Measurements from ENCODE around the gene KIF16B. TPM values are rescaled to one million over a fixed set of nuclear protein-coding genes. Genes with fewer than 3 reads are reported as not detected.

Gene KIF16B
- total RNA-seq, 1 donor from 2014 or later, result 21.6 TPM

DNA sequence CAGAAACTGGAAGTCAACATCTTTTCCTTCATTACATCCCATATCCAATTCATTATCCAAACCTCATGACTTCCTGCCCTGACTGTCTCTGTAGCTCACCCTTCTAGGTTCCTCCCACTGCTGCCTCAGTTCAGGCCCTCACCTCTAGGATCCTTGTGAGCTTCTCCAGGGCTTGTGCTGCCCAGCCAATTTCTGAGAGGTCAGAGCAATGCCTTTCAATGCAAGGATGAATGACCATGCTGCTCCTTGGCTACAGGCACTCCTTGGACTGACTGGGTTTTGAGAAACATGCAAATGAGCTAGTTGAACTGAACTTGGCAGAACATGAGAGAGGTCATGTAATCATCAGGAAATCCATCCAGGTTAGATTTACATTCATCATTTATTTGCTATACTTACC is 173.4 kb downstream of the KIF16B start:
- no peak for DNase-seq (ENCODE audit: low spot score)

DNA sequence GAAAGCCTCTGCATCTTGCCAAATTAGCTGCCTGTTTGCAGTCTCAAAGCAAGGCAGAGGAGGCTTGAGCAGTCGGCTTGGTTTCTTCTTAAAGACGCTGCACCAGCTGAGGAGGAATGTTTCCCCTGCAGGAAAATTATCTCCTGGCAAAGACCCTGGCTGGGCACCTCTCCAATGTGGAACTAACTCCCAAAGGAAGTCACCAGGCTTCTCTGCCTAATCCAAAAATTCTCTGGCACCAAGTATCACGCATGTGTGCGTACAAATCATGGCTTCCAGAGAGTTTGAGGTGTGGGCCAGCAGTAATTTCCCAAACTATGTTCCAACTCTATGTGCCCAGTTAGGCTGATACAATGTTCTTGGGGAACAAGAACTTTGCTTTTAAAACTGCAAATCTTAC is 176.2 kb downstream of the KIF16B start:
- peak; percentile 64 for DNase-seq (ENCODE audit: low spot score)

DNA sequence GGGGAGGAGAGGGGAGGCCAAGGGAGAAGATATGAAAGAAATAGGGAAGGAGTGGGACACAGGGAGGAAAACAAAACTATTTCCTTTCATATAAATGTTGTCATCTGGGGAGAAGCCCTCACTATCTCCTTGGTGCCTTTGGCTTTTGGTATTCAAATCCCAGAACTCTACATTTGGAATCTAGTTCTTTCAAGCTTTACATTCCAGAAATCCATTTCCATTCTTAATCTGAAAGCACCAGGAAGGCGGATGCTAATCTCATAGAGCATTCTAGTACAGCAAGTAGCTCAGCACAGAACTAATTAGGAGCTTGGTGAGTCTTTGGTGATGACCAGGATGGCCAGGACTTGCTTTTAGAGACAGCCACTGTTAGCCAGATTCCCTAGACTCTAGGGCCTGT is 177.9 kb downstream of the KIF16B start:
- no peak for DNase-seq (ENCODE audit: low spot score)

DNA sequence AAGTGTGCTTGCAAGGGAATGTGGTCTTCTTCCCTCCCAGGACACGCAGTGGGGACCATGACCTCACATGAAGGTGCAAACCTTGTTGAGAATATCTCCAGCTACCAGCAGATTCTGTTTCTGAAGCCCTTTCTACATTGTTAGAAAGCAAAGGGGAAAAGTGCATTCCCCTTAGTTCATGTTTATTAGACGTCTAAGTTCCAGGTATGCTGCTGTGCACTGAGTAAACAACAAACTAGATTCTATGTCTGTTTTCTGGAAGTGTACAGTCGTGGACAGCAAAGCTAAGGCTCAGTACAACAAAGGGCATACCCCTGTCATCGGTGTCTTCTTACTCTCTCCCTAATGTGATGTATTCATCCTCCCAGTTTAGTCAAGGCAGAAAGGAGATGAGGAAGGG is 178.5 kb downstream of the KIF16B start:
- DNase-seq (ENCODE audit: low spot score), result no peak

DNA sequence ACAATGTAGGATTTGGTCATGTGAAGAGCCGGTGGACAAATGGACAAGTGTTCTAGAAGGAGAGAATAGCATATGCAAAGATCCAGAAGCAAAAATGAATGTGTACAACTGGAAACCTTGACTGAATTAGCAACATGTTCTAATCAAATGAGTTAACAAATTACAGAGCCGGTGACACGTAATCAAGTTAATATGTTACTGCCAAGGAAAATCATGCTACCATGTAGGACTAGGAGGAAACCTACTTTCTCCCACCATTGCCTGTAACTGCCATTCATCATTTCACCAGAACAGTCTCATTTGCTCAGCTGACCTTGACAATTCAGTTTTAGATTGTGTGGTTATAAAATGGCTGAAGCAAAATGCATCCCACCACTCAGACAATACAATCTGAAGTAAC is 179.4 kb downstream of the KIF16B start:
- DNase-seq (ENCODE audit: low spot score), result no peak

DNA sequence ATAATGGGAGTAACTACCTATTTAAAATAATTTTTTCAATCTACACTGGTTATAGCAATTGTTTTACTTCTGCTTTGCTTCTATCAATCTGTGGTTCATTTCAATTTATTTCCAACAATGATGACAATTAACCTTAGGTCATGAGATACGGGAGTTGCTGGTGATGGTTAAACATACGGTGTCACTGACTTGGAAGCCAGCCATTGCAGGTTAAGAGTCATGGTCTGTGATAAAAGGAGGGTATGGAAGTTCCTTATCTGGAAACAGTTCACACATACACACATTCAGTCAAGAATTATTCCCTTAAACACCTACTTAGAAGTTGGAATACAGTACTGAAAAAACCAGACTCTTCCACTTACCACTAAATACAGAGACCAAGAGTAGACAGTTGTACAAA is 180.0 kb downstream of the KIF16B start:
- DNase-seq (ENCODE audit: low spot score), result peak; percentile 59

DNA sequence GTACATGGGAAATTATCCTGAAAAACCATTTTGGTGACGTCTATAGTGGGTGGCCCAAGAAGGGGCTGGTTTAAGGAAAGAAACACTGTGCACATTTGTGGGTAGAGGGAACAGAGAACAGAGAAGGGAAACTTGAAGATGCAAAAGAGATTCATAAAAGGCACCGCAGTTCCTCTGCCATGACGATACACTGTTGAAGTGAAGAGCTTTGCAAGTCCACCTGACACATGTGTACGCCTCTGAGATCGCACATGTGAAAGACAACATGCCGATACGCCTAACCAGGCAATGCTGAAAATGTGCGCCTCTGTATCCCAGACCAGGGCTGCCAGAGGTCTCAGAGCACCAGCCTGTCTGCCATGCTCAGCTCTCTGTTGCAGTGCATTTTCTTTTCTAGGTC is 180.9 kb downstream of the KIF16B start:
- no peak for DNase-seq (ENCODE audit: low spot score)

DNA sequence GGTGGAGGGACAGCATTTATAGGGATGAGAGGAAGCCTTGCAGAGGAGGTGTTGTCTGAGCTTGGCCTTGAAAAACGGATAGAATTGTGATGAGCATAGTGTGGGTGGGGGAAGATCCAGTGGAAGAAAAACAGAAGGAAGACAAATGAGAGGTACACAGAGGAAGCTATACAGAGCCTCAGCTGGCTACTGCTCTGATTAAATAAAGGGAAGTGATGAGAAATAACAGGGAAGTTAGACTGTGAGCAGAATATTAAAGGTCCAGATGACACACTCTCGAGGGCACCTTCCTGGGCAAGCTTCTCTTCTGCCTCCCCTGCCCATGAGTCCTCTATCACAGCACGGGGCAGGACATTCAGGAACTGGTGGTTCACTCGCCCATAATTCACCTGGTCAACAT is 182.3 kb downstream of the KIF16B start:
- DNase-seq (ENCODE audit: low spot score), result no peak

DNA sequence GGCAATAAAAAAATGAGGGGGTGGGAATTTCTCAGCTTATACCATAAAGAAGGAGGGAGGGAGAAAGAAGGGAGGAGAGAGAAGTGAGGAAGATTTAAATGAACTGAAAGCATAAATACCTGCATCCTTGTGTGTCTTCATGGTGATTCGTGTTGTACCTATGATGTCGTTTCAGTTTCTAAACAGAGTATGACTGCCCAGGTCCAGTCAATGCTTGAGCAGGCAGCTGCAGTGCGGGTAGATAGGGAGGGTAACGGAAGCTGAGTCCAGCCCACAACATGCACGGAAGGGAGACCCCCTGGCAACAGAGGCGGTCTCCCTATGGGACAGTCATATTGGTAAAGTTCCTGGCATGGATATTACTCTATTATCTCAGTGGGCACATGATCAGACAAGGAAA is 184.5 kb downstream of the KIF16B start:
- no peak for DNase-seq (ENCODE audit: low spot score)

DNA sequence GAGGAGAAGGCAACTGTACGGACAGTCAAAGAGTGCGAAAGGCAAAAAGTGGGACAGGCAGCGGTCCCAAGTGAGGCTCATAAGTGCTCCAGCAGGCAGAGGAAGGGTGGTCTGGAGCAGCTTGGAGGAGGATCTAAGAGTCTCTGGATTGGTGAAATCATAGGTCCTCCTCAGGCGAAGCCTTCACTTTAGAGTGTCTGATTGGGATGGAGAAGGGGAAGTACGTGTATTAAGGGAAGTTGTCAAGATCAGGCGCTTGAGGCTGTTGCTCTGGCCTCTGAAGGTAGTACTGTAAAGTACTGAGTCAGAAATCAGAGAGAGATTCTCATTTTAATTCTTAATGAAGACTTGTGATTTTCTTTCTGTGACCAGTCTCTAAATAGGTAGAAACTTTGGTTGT is 185.6 kb downstream of the KIF16B start:
- no peak for DNase-seq (ENCODE audit: low spot score)

DNA sequence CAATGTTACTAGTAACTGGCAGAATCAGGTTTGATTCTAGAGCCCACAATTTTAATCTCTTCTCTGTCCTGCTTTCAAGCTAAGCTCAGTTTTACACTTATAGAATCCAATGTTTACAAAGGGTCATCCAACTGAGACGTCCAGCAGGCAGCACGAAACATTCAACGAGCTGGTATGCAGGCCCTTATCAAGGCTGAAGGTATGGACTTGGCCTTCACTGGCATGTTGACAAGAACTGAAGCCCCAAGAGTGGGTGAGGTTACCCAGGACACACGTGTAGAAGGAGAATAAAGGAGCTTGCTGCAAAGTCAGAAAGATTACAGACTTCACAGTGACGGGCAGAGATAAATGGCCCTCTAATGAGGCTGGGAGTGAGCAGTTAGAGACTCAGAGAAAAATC is 187.4 kb downstream of the KIF16B start:
- no peak for DNase-seq (ENCODE audit: low spot score)

DNA sequence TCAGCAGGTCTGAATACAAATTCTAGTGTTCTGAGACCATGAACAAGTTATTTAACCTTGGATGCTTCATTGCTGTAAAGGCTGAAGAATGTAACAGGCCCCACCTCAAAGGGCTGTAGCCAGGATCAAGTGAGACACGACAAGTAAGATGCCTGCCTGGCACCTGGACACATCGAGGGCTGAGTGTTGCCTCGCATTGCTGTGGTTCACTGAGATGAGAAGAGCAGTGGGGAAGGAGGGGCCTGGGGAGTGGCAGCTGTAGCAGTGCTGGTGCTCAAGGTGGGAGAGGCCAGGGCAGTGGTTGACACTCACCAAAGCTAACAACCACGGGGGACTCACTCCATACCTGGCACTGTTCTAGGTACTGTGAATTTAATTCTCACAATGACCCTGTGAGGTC is 187.8 kb downstream of the KIF16B start:
- DNase-seq (ENCODE audit: low spot score), result no peak

DNA sequence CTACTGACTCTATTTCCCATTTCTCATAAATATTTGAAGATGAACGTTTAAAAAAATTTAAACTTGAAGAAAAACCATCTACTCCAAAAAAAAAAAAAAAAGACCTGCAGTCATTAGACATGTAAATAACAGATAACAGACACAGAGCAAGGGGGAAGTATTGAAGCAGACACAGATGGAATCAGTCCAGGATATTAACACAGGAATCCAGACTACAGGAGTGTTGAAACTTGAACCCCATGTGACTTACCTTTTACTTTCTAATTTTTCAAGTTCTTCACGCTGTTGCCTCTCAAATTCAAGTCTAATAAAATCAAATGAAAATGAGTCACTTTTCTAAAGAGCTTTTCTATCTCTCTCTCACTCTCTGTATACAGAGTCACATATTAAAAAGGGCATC is 191.8 kb downstream of the KIF16B start:
- DNase-seq (ENCODE audit: low spot score), result no peak

DNA sequence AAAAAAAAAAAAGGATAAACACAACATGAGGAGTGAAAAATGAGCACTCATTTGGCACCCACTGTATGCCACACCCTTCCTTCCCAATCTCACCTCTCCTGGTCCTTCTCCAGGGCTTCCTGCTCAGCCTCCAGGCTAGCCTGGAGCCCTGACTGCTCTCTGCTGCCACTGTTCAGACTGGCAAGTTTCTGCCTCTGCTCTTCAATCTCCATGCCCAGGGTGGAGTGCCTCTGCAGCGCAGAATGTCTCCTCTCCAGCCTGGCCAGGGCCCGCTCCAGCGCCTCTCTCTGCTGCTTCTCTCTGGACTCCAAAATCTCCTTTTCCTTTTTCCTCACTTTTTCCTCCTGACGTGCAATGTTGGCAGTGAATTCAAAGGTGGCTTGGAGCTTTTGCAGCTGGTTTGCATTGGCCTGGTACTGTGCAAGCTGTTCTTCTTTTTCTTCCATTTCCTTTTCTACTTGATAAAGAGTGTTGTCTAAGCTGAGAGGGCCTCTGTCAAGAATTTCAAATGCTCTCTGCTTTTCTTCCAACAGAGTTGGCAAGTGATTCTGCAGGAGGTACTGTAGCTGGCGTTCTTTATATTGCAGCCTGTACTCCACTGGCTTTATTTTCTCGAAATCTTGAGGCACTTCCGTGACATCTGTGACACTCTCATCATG is 194.4 kb downstream of the KIF16B start:
- DNase-seq (ENCODE audit: low spot score), result no peak

DNA sequence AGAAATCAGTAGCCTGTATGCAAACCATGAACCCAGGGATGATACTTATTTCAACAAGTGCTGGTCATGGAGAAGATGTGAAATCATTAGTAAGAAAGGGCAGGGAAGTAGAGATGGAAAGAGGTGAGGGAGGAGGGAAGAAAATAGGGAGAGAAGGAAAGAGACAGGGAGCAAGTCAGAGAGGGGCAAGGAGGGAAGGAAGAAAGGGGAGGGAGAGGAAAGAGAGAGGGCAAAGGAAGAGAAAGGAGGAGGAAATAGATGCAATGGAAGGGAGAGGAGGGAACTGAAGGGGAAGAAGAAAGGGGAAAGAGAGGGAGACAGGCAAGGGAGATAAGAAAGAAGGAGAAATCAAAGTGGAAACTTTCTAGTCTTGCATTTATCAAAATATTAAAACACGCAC is 195.1 kb downstream of the KIF16B start:
- DNase-seq (ENCODE audit: low spot score), result no peak

DNA sequence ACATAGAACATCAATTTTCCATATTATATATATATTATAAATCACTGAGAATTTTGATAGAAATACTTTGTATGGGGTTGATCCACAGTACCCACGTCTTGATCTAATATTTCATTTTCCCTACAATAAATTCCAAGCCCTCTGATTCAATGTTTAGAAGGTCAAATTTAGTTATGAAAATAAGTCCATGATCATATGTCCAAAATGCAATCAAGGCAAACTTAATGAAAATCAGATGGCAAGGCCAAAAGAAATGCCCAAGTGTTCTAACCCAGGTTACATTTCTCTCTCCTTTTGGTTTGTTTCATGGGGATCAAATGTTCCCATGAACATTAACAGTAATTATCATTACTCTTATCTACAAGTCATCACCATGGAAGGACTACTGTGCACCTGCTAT is 203.8 kb downstream of the KIF16B start:
- DNase-seq (ENCODE audit: low spot score), result no peak

DNA sequence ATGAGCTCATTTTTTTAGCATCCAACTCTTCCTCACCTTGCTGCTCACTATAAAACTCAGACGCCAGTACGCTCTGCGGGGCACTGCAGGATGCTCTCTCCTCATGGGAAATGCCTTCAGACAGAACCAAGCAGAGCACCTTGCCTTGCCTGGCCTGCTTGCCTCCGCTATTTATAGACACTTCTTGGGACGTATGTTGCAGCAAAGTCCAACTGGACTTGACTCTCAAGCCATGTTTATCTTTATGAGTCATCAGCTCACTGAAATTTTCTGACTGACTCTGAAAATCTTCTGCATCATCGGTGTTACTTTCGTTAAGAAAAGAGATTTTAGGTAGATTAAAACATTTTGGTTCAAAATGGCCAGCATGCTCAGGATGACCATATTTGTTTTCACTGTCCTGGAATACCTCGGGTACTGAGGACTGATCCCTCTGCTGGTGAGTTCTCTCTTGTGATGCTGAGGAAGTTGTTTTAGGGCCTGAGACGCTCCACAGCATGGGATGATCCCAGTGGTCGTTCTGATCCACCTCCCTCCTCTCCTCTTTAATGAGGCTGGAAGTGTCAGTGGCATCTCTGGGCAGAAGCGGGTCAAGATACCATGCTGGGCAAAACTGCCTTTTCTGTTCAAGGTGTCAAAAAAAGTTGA is 204.5 kb downstream of the KIF16B start:
- DNase-seq (ENCODE audit: low spot score), result peak; percentile 40

DNA sequence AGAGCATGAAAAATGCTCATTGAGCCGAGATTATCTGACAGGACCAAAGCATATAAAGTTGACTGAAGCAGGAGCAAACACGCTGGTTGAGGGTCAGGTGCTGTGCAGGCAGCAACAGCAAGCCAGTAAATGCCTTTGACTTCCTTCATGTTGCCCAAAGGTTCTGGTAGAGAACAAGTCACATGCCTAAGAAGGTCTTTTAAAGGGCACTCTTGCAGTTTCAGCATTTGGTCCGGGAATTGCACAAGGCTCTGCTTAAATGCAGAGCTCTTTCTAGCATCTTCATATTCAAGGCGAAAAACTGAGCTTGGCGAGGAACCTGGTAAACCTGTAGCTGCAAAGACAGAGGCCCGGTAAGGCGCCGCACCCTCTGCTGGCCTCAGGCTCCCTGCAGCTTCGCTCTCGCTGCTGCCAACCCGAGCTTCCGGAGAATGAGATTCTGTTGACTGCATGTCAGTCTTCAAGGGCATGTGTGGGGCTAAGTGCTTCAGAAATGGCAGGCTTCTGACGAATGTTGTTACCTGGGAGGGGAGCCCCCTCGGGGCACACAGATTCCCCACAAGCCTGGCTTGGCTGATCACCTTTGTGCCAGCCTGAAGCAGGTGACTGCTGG is 205.2 kb downstream of the KIF16B start:
- no peak for DNase-seq (ENCODE audit: low spot score)

DNA sequence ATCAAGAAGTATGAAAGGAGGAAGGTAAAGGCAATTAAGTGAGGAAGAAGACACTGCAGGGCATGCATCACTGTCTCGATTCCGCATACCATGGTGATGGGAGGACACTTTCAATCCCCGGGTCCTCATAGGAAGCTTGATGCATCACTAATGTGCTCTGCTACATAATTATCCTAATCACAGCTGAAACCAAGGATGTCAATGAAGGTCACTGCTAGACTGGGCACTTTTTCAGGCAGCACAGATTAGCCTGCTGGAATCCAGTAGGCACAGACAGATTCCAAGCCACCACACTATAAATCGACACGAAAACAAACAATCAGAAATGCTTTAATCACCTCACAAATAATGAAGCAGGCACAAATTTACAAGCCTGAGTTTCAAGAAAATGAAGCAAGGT is 206.7 kb downstream of the KIF16B start:
- no peak for DNase-seq (ENCODE audit: low spot score)

DNA sequence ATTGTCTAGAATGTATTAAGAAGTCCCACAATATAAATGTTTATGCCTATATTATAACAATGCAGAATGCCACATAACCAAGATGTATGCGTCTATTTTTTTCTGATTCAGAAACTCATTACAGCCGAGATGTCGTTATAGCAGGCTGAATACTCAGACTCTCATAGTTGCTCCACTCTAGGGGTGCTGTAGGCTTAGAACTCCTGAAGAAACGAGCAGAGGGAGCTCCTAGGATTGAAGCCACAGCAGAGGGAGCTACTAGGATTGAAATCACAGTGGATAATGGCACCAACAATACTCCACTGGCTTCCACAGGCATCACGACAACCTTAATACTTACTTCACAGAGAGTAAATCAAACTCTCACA is 208.9 kb downstream of the KIF16B start:
- DNase-seq (ENCODE audit: low spot score), result no peak

DNA sequence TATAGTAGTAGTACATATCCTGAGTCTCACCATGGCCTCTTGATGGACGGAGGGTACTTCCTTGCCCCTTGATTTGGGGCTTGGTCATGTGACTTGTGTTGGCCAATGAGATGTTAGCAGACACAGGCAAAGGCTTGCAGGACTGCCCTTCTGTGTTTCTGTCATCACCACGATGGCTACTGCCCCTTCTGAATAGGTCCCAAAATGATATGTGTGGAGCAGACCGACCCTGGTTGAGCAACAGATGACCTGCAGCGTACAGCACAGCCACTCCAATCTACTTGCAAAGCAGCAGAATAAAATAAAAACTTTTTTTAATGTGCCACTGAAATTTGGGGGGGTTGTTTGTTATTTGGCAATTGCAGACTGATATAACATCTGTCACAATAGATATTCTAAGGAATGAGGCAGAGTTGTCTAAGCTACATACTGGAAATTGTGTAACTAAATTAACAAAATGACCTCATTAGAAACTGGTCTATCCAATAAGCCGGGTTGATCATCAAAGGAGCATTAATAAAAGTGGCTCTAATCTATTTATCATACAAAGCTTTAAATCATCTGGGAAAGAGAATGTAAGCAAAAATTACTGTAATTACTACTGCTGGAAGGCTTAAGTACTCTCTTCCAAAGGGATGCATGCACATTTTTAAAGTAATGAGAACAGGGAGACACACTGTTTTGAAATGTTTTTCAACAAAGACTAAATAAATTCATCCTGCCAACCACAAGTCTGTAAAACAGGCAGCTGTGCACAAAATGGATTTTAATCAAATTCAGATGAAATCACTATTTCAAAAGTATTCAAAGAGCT is 209.5 kb downstream of the KIF16B start:
- DNase-seq (ENCODE audit: low spot score), result no peak

DNA sequence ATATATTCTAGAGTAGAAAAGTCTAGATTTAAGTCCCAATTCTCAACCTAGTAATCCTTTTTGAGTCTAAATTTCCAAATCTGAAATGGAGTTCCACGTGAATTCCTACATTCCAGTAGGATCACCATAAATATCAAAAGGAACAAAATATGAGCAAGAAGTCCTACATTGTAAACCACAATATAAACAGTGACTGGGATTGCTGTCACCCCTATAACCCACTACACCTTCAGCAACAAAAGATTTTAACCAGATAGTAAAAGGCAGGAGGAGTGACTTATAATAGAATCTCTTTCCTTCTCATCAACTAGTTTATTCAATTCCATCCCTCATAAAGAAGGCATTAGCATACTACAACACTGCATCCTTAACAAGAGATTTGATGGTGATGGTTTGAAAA is 210.6 kb downstream of the KIF16B start:
- no peak for DNase-seq (ENCODE audit: low spot score)

DNA sequence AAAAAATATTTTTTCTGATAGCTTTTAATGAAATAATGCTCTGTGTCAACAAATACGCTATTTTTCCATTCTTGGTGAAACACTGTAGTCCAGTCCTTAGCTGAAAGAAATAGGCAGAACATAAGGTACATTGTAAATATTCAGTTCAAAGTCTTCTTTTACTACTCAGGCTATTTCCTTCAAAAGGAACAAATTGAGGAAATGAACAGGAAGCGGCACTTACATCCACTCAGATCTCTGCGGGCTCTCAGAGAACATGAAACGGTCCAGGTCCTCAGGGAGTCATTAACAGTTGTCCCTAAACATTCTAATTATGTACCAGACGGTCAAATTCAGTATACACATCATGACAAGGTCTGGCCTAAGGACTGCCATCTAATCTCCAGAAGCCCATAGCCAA is 212.6 kb downstream of the KIF16B start:
- no peak for DNase-seq (ENCODE audit: low spot score)
